Adrenal gland (tissue), 12 donors: ENCODE results near the gene ACOX1. TPM values are rescaled to one million over a fixed set of nuclear protein-coding genes. Genes with fewer than 3 reads are reported as not detected.

Experiments used
- DNase-seq, 7 donors: peaks; one replicate each; pipeline ENCODE4 v3.0.0-alpha.2; 2019 to 2020
- H3K27ac ChIP-seq, 5 donors: fragments of 200-600 bp; sonication (generic) in 4 of 5; 1 replicate in 3 of 5; 2 replicates in 2 of 5; pipeline versions ENCODE4 v1.5.1 to v1.8.0; 2016 to 2020; ENCODE audit warnings: mild to moderate bottlenecking in 1 of 5
- H3K27me3 ChIP-seq: fragments of 200-600 bp; 2 replicates; pipeline ENCODE4 v1.8.0; 2021
- H3K36me3 ChIP-seq, 2 donors: fragments of 200-600 bp; replicated peaks in 1 of 2; 1 replicate in 1 of 2; 2 replicates in 1 of 2; pipeline versions ENCODE4 v1.5.1 to v1.8.0; 2018 to 2022
- H3K4me1 ChIP-seq, 2 donors: fragments of 200-600 bp; replicated peaks in 1 of 2; 1 replicate in 1 of 2; 2 replicates in 1 of 2; pipeline versions ENCODE4 v1.5.1 to v1.8.0; 2018 to 2021
- H3K4me3 ChIP-seq, 4 donors: fragments of 200-600 bp; sonication (generic) in 3 of 4; one replicate each; pipeline ENCODE4 v1.5.1; 2016 to 2018
- H3K9me3 ChIP-seq, 3 donors: fragments of 200-600 bp; sonication (generic) in 1 of 3; replicated peaks in 1 of 3; 1 replicate in 2 of 3; 2 replicates in 1 of 3; pipeline versions ENCODE4 v1.5.1 to v1.8.0; 2016 to 2021
- POLR2A ChIP-seq, 2 donors: fragments of 450-650 bp; IDR thresholded peaks; one replicate each; pipeline ENCODE4 v1.6.1; 2017; ENCODE audit warnings: antibody characterized with exemption in 2 of 2, mild to moderate bottlenecking in 2 of 2, moderate library complexity in 1 of 2
- WGBS, 4 donors: extraction: QIAGEN DNeasy Blood & Tissue Kit in 2 of 4; methylation state at CpG; one replicate each; pipeline versions ENCODE4 v1.1.5 to v1.1.7; 2013 to 2017; 5-methylcytosine and 5-hydroxymethylcytosine counted together
- intact Hi-C, 2 donors: fragments of 100-400 bp; cut with DNase I; formaldehyde crosslinking; loops; one replicate each; pipeline versions ENCODE4 v1.14.1 to v1.15.0; 2022 to 2023
- polyA plus RNA-seq, 3 donors: library from polyadenylated mRNA; stranded (reverse); fragments of 200-250 nt in 2 of 3; fragments of 350-450 nt in 1 of 3; fragmentation: Illumina TruSeq in 1 of 3; extraction: RNeasy Lipid Tissue Mini Kit (QIAGEN cat#74804) in 1 of 3; gene quantifications; one replicate each; pipeline ENCODE4 v1.2.3, GENCODE V29; 2013 to 2014
- total RNA-seq, 9 donors: library from RNA; depleted of rRNA in 4 of 9; stranded (reverse); fragments of >200 nt in 4 of 9; fragments of 120-200 nt in 1 of 9; fragmentation: NEBNext Ultra II Directional in 1 of 9; extraction: Animal tissue kit (Norgen Biotek cat#: 25700) in 1 of 9; gene quantifications; one replicate each; pipeline versions ENCODE4 v1.1.0 to v1.2.4, GENCODE V29; 2013 to 2023
- TF ChIP-seq, protein P1 (sequence below), 6 experiments: fragments of 450-650 bp in 4 of 6; fragments of 200-600 bp in 2 of 6; sonication (generic) in 1 of 6; IDR thresholded peaks; 1 replicate in 5 of 6; 2 replicates in 1 of 6; pipeline versions ENCODE4 v1.5.1 to v1.8.0; 2016 to 2021; ENCODE audit warnings: antibody characterized with exemption in 6 of 6, mild to moderate bottlenecking in 2 of 6, moderate library complexity in 1 of 6
- donor health status: healthy with polysubstance abuse.
- donor health status: Bipolar disorder and iron deficiency.
- donor health status: DM: yes; HTN: yes; CAD: no.
- donor health status: DM: no; HTN: no; CAD: no.
- donor health status: DM: no; HTN: no; CAD: no.
- donor health status: DM: yes; HTN: yes; CAD: no.

Gene ACOX1
- total and polyA plus RNA-seq, 12 donors, result 28.9 to 109 (median 69.1) TPM

DNA sequence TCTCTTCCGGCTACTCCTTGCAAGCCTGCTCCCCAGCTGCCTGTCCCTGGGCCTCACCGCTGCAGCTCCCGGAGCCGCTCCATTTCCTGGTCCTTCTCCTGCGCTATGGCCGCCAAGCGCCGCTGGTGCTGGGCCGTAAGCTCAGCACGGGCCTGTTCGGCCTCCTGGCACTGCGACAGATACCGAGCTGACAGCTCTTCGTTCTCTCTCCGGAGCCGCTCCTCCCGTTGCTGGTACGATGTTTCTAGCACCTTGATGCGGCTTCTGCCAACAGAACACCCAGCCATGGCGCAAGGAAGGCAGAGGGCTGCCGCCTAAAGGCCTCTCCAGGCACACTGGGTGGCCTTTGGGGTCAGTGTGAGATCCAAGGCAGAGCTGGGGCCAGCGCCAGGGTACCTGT lies 59.4 kb downstream of the ACOX1 start:
- H3K27me3 ChIP-seq, result no peaks in the 10 kb centered on the region
- H3K4me3 ChIP-seq, result no peak overlapping the region
- no peak overlapping the region for H3K27ac ChIP-seq
- no peaks in the 10 kb centered on the region for H3K36me3 ChIP-seq
- WGBS, 4 donors, result 96 to 98% (median 97%) methylated on average over 20 to 22 of the region's 22 CpGs
- DNase-seq, result no peak
- intact Hi-C loops, result no loop called here
- H3K9me3 ChIP-seq, result no peaks in the 10 kb centered on the region
- TF ChIP-seq, protein P1, sequence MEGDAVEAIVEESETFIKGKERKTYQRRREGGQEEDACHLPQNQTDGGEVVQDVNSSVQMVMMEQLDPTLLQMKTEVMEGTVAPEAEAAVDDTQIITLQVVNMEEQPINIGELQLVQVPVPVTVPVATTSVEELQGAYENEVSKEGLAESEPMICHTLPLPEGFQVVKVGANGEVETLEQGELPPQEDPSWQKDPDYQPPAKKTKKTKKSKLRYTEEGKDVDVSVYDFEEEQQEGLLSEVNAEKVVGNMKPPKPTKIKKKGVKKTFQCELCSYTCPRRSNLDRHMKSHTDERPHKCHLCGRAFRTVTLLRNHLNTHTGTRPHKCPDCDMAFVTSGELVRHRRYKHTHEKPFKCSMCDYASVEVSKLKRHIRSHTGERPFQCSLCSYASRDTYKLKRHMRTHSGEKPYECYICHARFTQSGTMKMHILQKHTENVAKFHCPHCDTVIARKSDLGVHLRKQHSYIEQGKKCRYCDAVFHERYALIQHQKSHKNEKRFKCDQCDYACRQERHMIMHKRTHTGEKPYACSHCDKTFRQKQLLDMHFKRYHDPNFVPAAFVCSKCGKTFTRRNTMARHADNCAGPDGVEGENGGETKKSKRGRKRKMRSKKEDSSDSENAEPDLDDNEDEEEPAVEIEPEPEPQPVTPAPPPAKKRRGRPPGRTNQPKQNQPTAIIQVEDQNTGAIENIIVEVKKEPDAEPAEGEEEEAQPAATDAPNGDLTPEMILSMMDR (IDR thresholded peaks at IDR 0.05), result no peak
- TF ChIP-seq POLR2A (IDR thresholded peaks at IDR 0.05), result no peak
- H3K4me1 ChIP-seq, result no peaks in the 10 kb centered on the region

DNA sequence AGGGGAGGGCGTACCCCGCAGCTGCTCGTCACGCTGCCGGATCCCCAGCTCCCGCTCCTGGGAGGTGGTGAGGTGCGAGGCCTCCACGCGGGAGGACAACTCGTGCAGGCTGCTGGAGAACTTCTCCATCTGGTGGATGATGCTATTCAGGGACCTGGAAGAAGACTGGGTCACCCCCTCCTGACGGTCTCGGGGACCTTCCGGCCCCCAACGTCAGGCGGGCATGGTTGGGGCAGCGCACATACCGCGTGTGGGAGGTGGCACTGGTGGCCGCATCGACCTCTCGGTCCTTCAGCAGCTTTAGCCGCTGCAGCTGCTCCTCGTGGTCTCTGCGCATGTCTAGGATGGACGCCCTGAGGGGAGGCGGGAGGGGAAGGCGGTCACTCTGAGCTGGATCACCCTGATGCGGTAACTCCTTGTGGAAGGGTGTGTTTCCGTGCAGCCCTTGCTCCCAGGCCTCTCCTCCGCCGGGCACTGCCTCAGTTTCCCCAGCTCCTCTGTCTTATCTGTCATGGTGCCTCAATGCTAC lies 61.0 kb downstream of the ACOX1 start:
- Histone ChIP-seq H3K36me3 (peaks cover 0 to 4% of the 10 kb centered on the region in 2 donors), H3K27me3 (no peaks in the 10 kb centered on the region), H3K9me3 (no peaks in the 10 kb centered on the region), H3K27ac (no peak overlapping the region), H3K4me3 (no peak overlapping the region), H3K4me1 (no peaks in the 10 kb centered on the region)
- intact Hi-C loops, result no loop called here
- 93 to 99% (median 96%) methylated on average over 21 to 31 of the region's 31 CpGs for WGBS, 4 donors
- TF ChIP-seq, protein P1 (IDR thresholded peaks at IDR 0.05), result no peak
- no peak for TF ChIP-seq POLR2A (IDR thresholded peaks at IDR 0.05)
- no peak for DNase-seq

DNA sequence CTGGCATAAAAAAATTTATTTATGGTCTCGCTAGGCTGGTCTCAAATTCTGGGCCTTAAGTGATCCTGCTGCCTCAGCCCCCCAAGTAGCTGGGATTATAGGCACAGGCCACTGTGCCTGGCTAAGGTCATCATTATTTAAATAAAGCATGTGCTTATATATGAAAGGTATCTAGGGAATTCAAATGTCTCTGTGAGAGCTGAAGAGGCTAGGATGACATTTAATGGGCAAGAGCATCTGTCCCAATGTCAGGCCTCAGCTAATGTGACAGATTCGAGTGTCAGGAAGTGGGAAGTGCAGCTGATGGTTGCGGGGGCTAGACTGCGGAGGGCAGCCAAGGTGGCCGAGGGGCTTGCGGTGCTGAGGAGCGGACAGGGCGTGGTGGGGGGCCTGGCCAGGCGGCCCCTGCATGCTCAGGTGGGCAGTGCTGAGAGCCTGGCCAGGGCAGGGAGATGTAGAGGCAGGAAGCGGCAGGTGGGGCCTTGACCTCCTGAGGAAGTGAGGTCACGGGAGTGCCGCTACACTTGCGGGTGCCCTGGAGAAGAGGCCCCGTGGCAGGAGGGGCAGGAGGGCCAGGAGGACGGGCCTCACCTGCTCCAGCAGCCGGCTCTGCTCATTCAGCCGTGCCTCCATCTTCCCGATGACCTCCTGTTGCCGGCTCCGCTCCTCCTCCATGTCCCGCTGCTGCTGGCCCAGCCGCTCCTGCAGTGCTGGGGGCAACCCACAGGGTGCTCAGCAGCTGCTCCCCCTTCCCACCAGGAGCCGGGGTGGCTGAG lies 61.6 kb downstream of the ACOX1 start:
- Histone ChIP-seq H3K27ac (no peak overlapping the region), H3K9me3 (no peaks in the 10 kb centered on the region), H3K36me3 (peaks cover 0 to 4% of the 10 kb centered on the region in 2 donors), H3K4me3 (no peak overlapping the region), H3K4me1 (no peaks in the 10 kb centered on the region), H3K27me3 (no peaks in the 10 kb centered on the region)
- intact Hi-C loops, result no loop called here
- no peak for TF ChIP-seq POLR2A (IDR thresholded peaks at IDR 0.05)
- TF ChIP-seq, protein P1 (IDR thresholded peaks at IDR 0.05), result no peak
- WGBS, 4 donors, result 88 to 94% (median 90%) methylated on average over 17 to 23 of the region's 23 CpGs
- DNase-seq, result no peak

DNA sequence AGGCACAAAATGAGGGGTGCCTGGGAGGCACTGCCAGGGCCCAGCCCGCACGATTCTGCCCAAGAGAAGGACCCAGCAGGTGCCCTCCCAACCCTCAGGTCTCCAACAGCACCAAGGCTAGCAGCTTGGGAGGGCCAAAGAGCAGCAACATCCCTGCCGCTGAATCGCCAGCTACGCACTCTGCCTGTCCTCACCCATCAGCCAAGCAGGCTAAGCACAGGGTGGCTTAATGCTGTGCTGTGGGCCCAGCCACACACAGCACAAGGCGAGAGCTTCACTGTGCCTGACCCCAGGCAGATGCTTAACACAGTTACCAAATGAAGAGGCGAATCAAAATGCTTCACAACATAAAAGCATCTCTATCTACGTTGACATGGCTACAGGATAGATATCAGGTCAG lies 63.7 kb downstream of the ACOX1 start:
- no peak overlapping the region for H3K27ac ChIP-seq
- no peaks in the 10 kb centered on the region for H3K9me3 ChIP-seq
- no peak overlapping the region for H3K4me3 ChIP-seq
- TF ChIP-seq, protein P1 (IDR thresholded peaks at IDR 0.05), result no peak
- TF ChIP-seq POLR2A (IDR thresholded peaks at IDR 0.05), result no peak
- WGBS, 4 donors, result 79 to 98% (median 92%) methylated on average over 3 to 8 of the region's 8 CpGs
- peaks cover 0 to 4% of the 10 kb centered on the region in 2 donors for H3K36me3 ChIP-seq
- intact Hi-C loops, result no loop called here
- no peaks in the 10 kb centered on the region for H3K27me3 ChIP-seq
- DNase-seq, result no peak
- no peaks in the 10 kb centered on the region for H3K4me1 ChIP-seq
